Measurements from ENCODE around the gene PPARG.
"Not testable (repeated sequence)": the region's sequence is repeated elsewhere in the genome, so short reads cannot be mapped to it uniquely, and the experiment has no call there.

GRCh38 chr3:12448404-12449202, 159.7 kb downstream of the PPARG start:
- TF ChIP-seq POLR2A (IDR thresholded peaks at IDR 0.05); CTCF (IDR thresholded peaks at IDR 0.05 in 8 of 11, conservative IDR thresholded peaks at IDR 0.05 in 3 of 11): not testable (repeated sequence)

All from spleen (tissue), 7 donors.